ENCODE measurements around the gene DZIP1L.

Gene DZIP1L

GRCh38 chr3:138030734-138031280 lies 84.6 kb downstream of the DZIP1L start:
- DNase-seq (ENCODE audit: low read depth), result no peak
- no peak overlapping the region for H3K4me3 ChIP-seq (replicated peaks; ENCODE audit: low read depth, low read length)
- TF ChIP-seq CTCF (IDR thresholded peaks at IDR 0.05; ENCODE audit: low read length, missing control alignments), result no peak

- no peak for DNase-seq (ENCODE audit: low read depth)
- TF ChIP-seq CTCF (IDR thresholded peaks at IDR 0.05; ENCODE audit: low read length, missing control alignments), result no peak
- H3K4me3 ChIP-seq (replicated peaks; ENCODE audit: low read depth, low read length), result no peak overlapping the region
Measured at GRCh38 chr3:138027821-138028220, 87.6 kb downstream of the DZIP1L start.

GRCh38 chr3:138025553-138025952 lies 89.9 kb downstream of the DZIP1L start:
- no peak overlapping the region for H3K4me3 ChIP-seq (replicated peaks; ENCODE audit: low read depth, low read length)
- no peak for DNase-seq (ENCODE audit: low read depth)
- no peak for TF ChIP-seq CTCF (IDR thresholded peaks at IDR 0.05; ENCODE audit: low read length, missing control alignments)

GRCh38 chr3:138023754-138024153 lies 91.7 kb downstream of the DZIP1L start:
- no peak for DNase-seq (ENCODE audit: low read depth)
- TF ChIP-seq CTCF (IDR thresholded peaks at IDR 0.05; ENCODE audit: low read length, missing control alignments), result no peak
- H3K4me3 ChIP-seq (replicated peaks; ENCODE audit: low read depth, low read length), result no peak overlapping the region

- no peak for DNase-seq (ENCODE audit: low read depth)
- no peak for TF ChIP-seq CTCF (IDR thresholded peaks at IDR 0.05; ENCODE audit: low read length, missing control alignments)
- H3K4me3 ChIP-seq (replicated peaks; ENCODE audit: low read depth, low read length), result no peak overlapping the region
Measured at GRCh38 chr3:138019281-138020069, 95.9 kb downstream of the DZIP1L start.

- no peak for TF ChIP-seq CTCF (IDR thresholded peaks at IDR 0.05; ENCODE audit: low read length, missing control alignments)
- no peak overlapping the region for H3K4me3 ChIP-seq (replicated peaks; ENCODE audit: low read depth, low read length)
- DNase-seq (ENCODE audit: low read depth), result no peak
Measured at GRCh38 chr3:138016065-138016464, 99.3 kb downstream of the DZIP1L start.

GRCh38 chr3:138012526-138012925 lies 102.9 kb downstream of the DZIP1L start:
- no peak for TF ChIP-seq CTCF (IDR thresholded peaks at IDR 0.05; ENCODE audit: low read length, missing control alignments)
- no peak overlapping the region for H3K4me3 ChIP-seq (replicated peaks; ENCODE audit: low read depth, low read length)
- no peak for DNase-seq (ENCODE audit: low read depth)

All from fibroblast of pulmonary artery (primary cell).